ENCODE results near the gene PAK1. TPM values are rescaled to one million over a fixed set of nuclear protein-coding genes. Genes with fewer than 3 reads are reported as not detected.

PAK1 gene
- total RNA-seq, 1 donor from 2014 or later: 58.3 TPM

- no peak overlapping the region for H3K4me3 Mint-ChIP-seq (ENCODE audit: unreplicated experiment)
- H3K9me3 Mint-ChIP-seq (ENCODE audit: unreplicated experiment): no peaks in the 10 kb centered on the region
- DNase-seq (ENCODE audit: low spot score): no peak
- no peak overlapping the region for H3K27ac Mint-ChIP-seq (ENCODE audit: unreplicated experiment)
- H3K4me1 Mint-ChIP-seq (ENCODE audit: unreplicated experiment): peaks cover 41% of the 10 kb centered on the region
- no peaks in the 10 kb centered on the region for H3K36me3 Mint-ChIP-seq (ENCODE audit: low read depth, unreplicated experiment)
- TF ChIP-seq CTCF (IDR thresholded peaks at IDR 0.05; ENCODE audit: unreplicated experiment): no peak
- peaks cover 3% of the 10 kb centered on the region for H3K27me3 Mint-ChIP-seq (ENCODE audit: unreplicated experiment)
Measured at GRCh38 chr11:77407613-77408012, 66.3 kb downstream of the PAK1 start.

GRCh38 chr11:77406396-77406795, 67.5 kb downstream of the PAK1 start:
- Mint-ChIP-seq H3K27me3 (ENCODE audit: unreplicated experiment) (peaks cover 1% of the 10 kb centered on the region), H3K36me3 (ENCODE audit: low read depth, unreplicated experiment) (no peaks in the 10 kb centered on the region), H3K4me3 (ENCODE audit: unreplicated experiment) (no peak overlapping the region), H3K27ac (ENCODE audit: unreplicated experiment) (no peak overlapping the region), H3K9me3 (ENCODE audit: unreplicated experiment) (no peaks in the 10 kb centered on the region), H3K4me1 (ENCODE audit: unreplicated experiment) (peaks cover 39% of the 10 kb centered on the region)
- no peak for DNase-seq (ENCODE audit: low spot score)
- no peak for TF ChIP-seq CTCF (IDR thresholded peaks at IDR 0.05; ENCODE audit: unreplicated experiment)

GRCh38 chr11:77403211-77403610, 70.7 kb downstream of the PAK1 start:
- Mint-ChIP-seq H3K27ac (ENCODE audit: unreplicated experiment) (no peak overlapping the region), H3K27me3 (ENCODE audit: unreplicated experiment) (no peaks in the 10 kb centered on the region), H3K9me3 (ENCODE audit: unreplicated experiment) (no peaks in the 10 kb centered on the region)

GRCh38 chr11:77402218-77402556, 71.7 kb downstream of the PAK1 start:
- no peak overlapping the region for H3K4me3 Mint-ChIP-seq (ENCODE audit: unreplicated experiment)
- H3K27ac Mint-ChIP-seq (ENCODE audit: unreplicated experiment): no peak overlapping the region
- H3K27me3 Mint-ChIP-seq (ENCODE audit: unreplicated experiment): no peaks in the 10 kb centered on the region
- no peaks in the 10 kb centered on the region for H3K9me3 Mint-ChIP-seq (ENCODE audit: unreplicated experiment)
- H3K4me1 Mint-ChIP-seq (ENCODE audit: unreplicated experiment): peaks cover 10% of the 10 kb centered on the region
- no peak for DNase-seq (ENCODE audit: low spot score)
- TF ChIP-seq CTCF (IDR thresholded peaks at IDR 0.05; ENCODE audit: unreplicated experiment): no peak
- peaks cover 3% of the 10 kb centered on the region for H3K36me3 Mint-ChIP-seq (ENCODE audit: low read depth, unreplicated experiment)

More at GRCh38 chr11:77403211-77403610, 70.7 kb downstream of the PAK1 start:
- no peak for DNase-seq (ENCODE audit: low spot score)
- Mint-ChIP-seq H3K4me1 (ENCODE audit: unreplicated experiment) (peaks cover 18% of the 10 kb centered on the region), H3K36me3 (ENCODE audit: low read depth, unreplicated experiment) (peaks cover 3% of the 10 kb centered on the region), H3K4me3 (ENCODE audit: unreplicated experiment) (no peak overlapping the region)
- TF ChIP-seq CTCF (IDR thresholded peaks at IDR 0.05; ENCODE audit: unreplicated experiment): no peak

- H3K4me3 Mint-ChIP-seq (ENCODE audit: unreplicated experiment): no peak overlapping the region
- TF ChIP-seq CTCF (IDR thresholded peaks at IDR 0.05; ENCODE audit: unreplicated experiment): no peak
- DNase-seq (ENCODE audit: low spot score): no peak
- H3K27me3 Mint-ChIP-seq (ENCODE audit: unreplicated experiment): no peaks in the 10 kb centered on the region
- H3K27ac Mint-ChIP-seq (ENCODE audit: unreplicated experiment): no peak overlapping the region
- H3K4me1 Mint-ChIP-seq (ENCODE audit: unreplicated experiment): peaks cover 10% of the 10 kb centered on the region
- H3K9me3 Mint-ChIP-seq (ENCODE audit: unreplicated experiment): no peaks in the 10 kb centered on the region
- peaks cover 3% of the 10 kb centered on the region for H3K36me3 Mint-ChIP-seq (ENCODE audit: low read depth, unreplicated experiment)
Measured at GRCh38 chr11:77401486-77402217, 72.2 kb downstream of the PAK1 start.
